Endodermal cell (in vitro differentiated cells): Measurements from ENCODE around the gene YEATS2. TPM values are rescaled to one million over a fixed set of nuclear protein-coding genes. Genes with fewer than 3 reads are reported as not detected.

Experiments used
- DNase-seq: peaks from one replicate; pipeline ENCODE4 v3.0.0-alpha.2; 2017
- H3K27ac ChIP-seq: 2 replicates; pipeline ENCODE4 v1.5.1; 2013; ENCODE audit warnings: mild to moderate bottlenecking, low read depth, low read length, moderate library complexity
- H3K27me3 ChIP-seq: 2 replicates; pipeline ENCODE4 v1.6.1; 2013; ENCODE audit warnings: mild to moderate bottlenecking, low read length, moderate library complexity; ENCODE audit not compliant: insufficient read depth, control insufficient read depth, poor library complexity, severe bottlenecking
- H3K36me3 ChIP-seq: 2 replicates; pipeline ENCODE4 v1.7.0; 2013; ENCODE audit warnings: mild to moderate bottlenecking, low read length, moderate library complexity; ENCODE audit not compliant: control insufficient read depth, insufficient read depth
- H3K4me1 ChIP-seq: one replicate; pipeline ENCODE4 v1.7.0; 2013; ENCODE audit warnings: low read length; ENCODE audit not compliant: control insufficient read depth, insufficient read depth
- H3K4me3 ChIP-seq: 2 replicates; pipeline ENCODE4 v1.5.1; 2013; ENCODE audit warnings: mild to moderate bottlenecking, low read length, moderate library complexity
- H3K9ac ChIP-seq: 2 replicates; pipeline ENCODE4 v1.6.1; 2013; ENCODE audit warnings: mild to moderate bottlenecking, low read length, moderate library complexity; ENCODE audit not compliant: poor library complexity, severe bottlenecking; ENCODE audit errors: extremely low read depth
- H3K9me3 ChIP-seq: 2 replicates; pipeline ENCODE4 v1.6.1; 2013; ENCODE audit warnings: mild to moderate bottlenecking, low read length, moderate library complexity; ENCODE audit not compliant: control insufficient read depth
- H3K27ac Mint-ChIP-seq: 2 replicates; pipeline ENCODE4 v1.8.0; 2020; ENCODE audit warnings: mixed read lengths
- H3K27me3 Mint-ChIP-seq: 2 replicates; pipeline ENCODE4 v1.8.0; 2021; ENCODE audit warnings: mild to moderate bottlenecking, mixed read lengths; ENCODE audit not compliant: insufficient read depth
- H3K36me3 Mint-ChIP-seq: 2 replicates; pipeline ENCODE4 v1.8.0; 2020; ENCODE audit warnings: low read depth, mixed read lengths
- H3K4me1 Mint-ChIP-seq: 2 replicates; pipeline ENCODE4 v1.8.0; 2020; ENCODE audit warnings: mixed read lengths
- H3K4me3 Mint-ChIP-seq: 2 replicates; pipeline ENCODE4 v1.8.0; 2020; ENCODE audit warnings: mild to moderate bottlenecking, moderate library complexity, mixed read lengths
- H3K9me3 Mint-ChIP-seq: 2 replicates; pipeline ENCODE4 v1.8.0; 2020; ENCODE audit warnings: mild to moderate bottlenecking, mixed read lengths
- CTCF ChIP-seq: fragments of 200-600 bp; sonication (generic); conservative IDR thresholded peaks from 2 replicates; pipeline ENCODE4 v1.5.0; 2021; ENCODE audit warnings: antibody characterized with exemption, mild to moderate bottlenecking
- WGBS, 2 experiments: methylation state at CpG; one replicate each; pipeline versions ENCODE4 v1.1.5 to v1.1.7; 2013; ENCODE audit warnings: missing lambda C conversion rate in 2 of 2, mixed read lengths in 1 of 2; ENCODE audit not compliant: insufficient coverage in 1 of 2, insufficient read length in 1 of 2; 5-methylcytosine and 5-hydroxymethylcytosine counted together
- total RNA-seq, 2 donors: library from RNA; stranded (reverse); fragmentation: NEBNext Ultra II Directional in 1 of 2; extraction: Animal tissue kit (Norgen Biotek cat#: 25700) in 1 of 2; gene quantifications; 2 replicates in 1 of 2; 3 replicates in 1 of 2; pipeline ENCODE4 v1.2.1, GENCODE V29; 2021

Gene YEATS2
- total RNA-seq, 2 donors from 2014 or later = 53.4 to 55.8 TPM

- peaks cover 6% of the 10 kb centered on the region for H3K9me3 Mint-ChIP-seq
- peaks cover 81% of the 10 kb centered on the region for H3K36me3 Mint-ChIP-seq
- Histone ChIP-seq H3K4me3 (no peak overlapping the region), H3K9ac (no peak overlapping the region), H3K27me3 (no peaks in the 10 kb centered on the region), H3K36me3 (peaks cover 85% of the 10 kb centered on the region), H3K4me1 (no peaks in the 10 kb centered on the region), H3K9me3 (peaks cover 13% of the 10 kb centered on the region), H3K27ac (no peak overlapping the region)
- no peak for TF ChIP-seq CTCF
- no peaks in the 10 kb centered on the region for H3K4me1 Mint-ChIP-seq
- WGBS, 2 experiments = 86 to 98% methylated on average over 3 of the region's 3 CpGs
- no peak overlapping the region for H3K27ac Mint-ChIP-seq
- no peak for DNase-seq
- H3K4me3 Mint-ChIP-seq = no peak overlapping the region
- no peaks in the 10 kb centered on the region for H3K27me3 Mint-ChIP-seq
Observed at GRCh38 chr3:183857863-183858262, 160.3 kb downstream of the YEATS2 start.

Other genes starting within 250 kb of the YEATS2 start
- gene KLHL6, start 142.1 kb upstream of the YEATS2 start, total RNA-seq = under 1 TPM; 0.33 to 0.40 TPM
- 10 to 100 TPM; 29.9 to 39.9 TPM for gene KLHL24, start 62.2 kb upstream of the YEATS2 start, total RNA-seq
- gene MAP6D1, start 127.8 kb downstream of the YEATS2 start, total RNA-seq = 1 to 10 TPM; 4.0 to 4.8 TPM
- gene PARL, start 187.1 kb downstream of the YEATS2 start, total RNA-seq = 10 to 100 TPM; 77.3 to 83.0 TPM